ENCODE measurements around the gene RPIA.
A peak's percentile ranks its signal among the peaks of the same experiment; 100 is the strongest.
"Not testable (repeated sequence)": the region's sequence is repeated elsewhere in the genome, so short reads cannot be mapped to it uniquely, and the experiment has no call there.

RPIA gene

DNA sequence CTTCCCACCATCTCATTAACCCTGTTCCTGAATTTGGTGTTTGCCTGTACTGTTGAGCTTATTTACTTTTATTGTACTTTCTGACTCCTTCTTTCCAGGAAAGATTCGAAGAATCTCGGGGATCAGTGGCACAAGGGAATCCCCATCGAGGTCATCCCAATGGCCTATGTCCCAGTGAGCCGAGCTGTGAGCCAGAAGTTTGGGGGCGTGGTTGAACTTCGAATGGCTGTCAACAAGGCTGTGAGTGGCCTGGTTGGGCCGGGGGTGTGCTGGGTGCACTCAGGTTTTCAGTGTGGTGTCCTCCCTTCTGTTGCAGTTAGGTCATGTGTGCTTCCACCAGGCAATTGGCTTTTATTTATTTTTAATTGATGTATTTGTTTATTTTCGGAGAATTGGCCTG is 45.0 kb downstream of the RPIA start:
- no peak for FAIRE-seq

GRCh38 chr2:88737385-88737784 is 45.9 kb downstream of the RPIA start:
- FAIRE-seq: no peak

DNA sequence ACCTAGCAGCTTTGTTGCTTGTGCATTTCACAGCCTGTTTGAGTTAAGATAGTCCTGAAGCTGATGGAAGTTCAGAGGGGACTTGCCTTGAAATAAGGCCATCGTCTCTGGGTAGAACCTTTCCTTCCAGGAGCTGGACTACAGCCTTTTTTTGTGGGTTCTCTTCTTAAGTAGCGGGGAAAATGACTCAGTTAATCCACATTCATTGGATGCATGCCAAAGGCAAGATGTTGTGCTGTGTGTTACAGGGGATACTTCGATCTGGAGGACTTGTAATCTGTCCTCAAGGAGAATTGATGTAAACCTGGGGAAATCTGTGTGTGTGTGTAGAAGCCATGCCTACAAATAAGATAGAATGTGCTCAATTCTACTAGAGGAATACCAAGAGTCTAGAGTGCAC is 46.8 kb downstream of the RPIA start:
- FAIRE-seq: no peak

- FAIRE-seq: peak; percentile 97
These were observed 48.6 kb downstream of the RPIA start for GRCh38 chr2:88739985-88740600.

- FAIRE-seq: no peak
These were observed 55.5 kb downstream of the RPIA start for GRCh38 chr2:88746929-88747490.

- no peak for FAIRE-seq
These were observed 56.5 kb downstream of the RPIA start for GRCh38 chr2:88747990-88748389.

GRCh38 chr2:88751768-88752167 is 60.3 kb downstream of the RPIA start:
- no peak for FAIRE-seq

- FAIRE-seq: no peak
These were observed 62.5 kb downstream of the RPIA start for GRCh38 chr2:88753833-88754584.

- no peak for FAIRE-seq
These were observed 63.3 kb downstream of the RPIA start for GRCh38 chr2:88754585-88755320.

DNA sequence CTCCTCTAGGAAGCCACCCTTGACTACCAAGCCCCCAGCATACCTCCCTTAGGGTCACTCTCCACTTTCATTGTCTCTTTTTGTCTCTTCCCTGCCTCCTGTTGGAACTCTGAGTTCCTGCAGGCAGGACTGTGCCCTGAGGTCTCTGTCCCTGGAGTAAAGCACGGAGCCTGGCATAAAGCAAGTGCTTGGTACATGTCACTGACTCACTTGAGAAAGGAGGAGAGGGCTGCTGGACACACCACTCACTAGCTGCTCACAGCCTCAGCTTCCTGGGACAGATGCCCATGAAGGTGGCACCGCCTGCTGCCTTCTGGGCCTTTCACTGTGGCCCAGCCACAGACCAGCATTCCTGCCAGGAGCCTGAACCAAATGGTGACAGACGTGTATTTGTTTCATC is 64.4 kb downstream of the RPIA start:
- no peak for FAIRE-seq

DNA sequence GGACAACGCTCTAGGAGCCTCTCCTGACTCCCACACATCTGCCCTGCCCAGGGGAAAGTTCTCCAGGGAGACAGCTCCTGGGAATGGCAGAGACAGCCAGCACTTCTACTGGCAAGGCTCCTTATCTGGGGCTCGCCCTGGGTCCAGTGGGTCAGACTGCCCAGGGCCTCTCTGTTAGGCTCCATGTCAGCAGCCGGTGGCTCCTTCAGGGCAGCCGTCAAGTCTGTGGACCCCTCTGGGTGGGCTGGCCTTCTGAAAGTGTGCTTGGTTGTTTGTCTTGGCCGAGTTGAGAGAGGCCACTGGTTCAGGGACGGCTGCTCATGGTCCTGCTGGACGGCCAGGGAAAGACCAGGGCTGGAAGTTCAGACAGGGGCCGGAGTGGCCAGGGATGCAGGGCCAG is 65.6 kb downstream of the RPIA start:
- FAIRE-seq: no peak

GRCh38 chr2:88758702-88759101 is 67.2 kb downstream of the RPIA start:
- not testable (repeated sequence) for FAIRE-seq

- FAIRE-seq: no peak
These were observed 69.5 kb downstream of the RPIA start for GRCh38 chr2:88760819-88761598.

- FAIRE-seq: no peak
These were observed 72.8 kb downstream of the RPIA start for GRCh38 chr2:88764141-88764849.

DNA sequence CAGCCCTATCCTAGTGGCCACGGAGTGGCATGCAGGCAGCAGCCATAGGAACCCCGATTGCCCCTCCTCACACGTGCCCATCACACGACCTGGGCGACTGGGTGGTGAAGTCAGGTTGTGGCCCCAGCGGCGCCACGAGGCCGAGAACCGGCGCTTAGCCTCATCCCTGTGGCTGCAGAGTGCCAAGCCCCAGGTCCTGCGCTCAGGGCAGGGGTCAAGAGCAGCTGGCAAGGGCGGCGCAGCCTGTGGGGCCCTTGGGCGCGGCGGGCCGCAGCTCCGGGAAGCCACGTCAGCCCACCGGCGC is 73.3 kb downstream of the RPIA start:
- FAIRE-seq: no peak

- no peak for FAIRE-seq
These were observed 73.8 kb downstream of the RPIA start for GRCh38 chr2:88765154-88765888.

- FAIRE-seq: not testable (repeated sequence)
These were observed 74.5 kb downstream of the RPIA start for GRCh38 chr2:88765889-88766481.

DNA sequence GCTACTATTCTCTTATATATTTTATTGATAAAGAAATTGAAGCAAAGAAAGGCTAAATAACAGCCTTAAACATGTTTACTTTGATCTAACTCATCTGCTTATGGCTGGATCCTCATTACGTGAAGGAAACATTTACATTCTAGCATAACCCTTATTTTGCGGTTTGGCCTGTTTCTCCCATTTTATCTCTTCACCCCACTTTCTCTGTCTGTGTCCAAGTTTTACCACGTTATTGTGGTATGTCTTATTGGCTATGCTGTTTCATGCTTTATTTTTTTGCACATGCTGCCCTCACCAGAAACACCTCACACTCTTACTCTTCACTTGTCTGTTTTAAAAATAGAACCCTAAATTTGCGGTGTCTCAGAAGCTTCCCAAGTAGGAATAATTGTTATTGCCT is 78.5 kb downstream of the RPIA start:
- FAIRE-seq: no peak

- FAIRE-seq: peak; percentile 38
These were observed 82.0 kb downstream of the RPIA start for GRCh38 chr2:88773233-88774028.

DNA sequence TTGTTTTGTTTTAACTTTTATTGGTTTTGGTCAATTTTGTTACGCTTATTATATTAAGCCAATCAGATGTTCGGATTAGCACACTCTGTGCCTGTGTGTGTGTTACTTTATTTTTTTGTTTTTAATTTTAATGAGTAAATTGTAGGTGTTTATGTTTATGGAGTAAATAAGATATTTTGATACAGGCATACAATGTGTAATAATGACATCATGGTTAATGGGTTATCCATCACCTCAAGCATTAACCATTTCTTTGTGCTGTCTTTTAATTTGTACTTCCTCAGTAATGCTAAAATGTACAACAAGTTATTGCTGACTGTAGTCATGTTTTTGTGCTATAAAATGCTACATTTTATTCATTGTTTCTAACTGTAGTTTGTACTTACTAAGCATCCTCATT is 97.7 kb downstream of the RPIA start:
- FAIRE-seq: not testable (repeated sequence)

All from islet of Langerhans (tissue), 1 donor.